ENCODE measurements around the gene PRKN. TPM values are rescaled to one million over a fixed set of nuclear protein-coding genes. Genes with fewer than 3 reads are reported as not detected.

Gene PRKN
- total RNA-seq, 1 experiment from 2014 or later = 1.1 TPM

DNA sequence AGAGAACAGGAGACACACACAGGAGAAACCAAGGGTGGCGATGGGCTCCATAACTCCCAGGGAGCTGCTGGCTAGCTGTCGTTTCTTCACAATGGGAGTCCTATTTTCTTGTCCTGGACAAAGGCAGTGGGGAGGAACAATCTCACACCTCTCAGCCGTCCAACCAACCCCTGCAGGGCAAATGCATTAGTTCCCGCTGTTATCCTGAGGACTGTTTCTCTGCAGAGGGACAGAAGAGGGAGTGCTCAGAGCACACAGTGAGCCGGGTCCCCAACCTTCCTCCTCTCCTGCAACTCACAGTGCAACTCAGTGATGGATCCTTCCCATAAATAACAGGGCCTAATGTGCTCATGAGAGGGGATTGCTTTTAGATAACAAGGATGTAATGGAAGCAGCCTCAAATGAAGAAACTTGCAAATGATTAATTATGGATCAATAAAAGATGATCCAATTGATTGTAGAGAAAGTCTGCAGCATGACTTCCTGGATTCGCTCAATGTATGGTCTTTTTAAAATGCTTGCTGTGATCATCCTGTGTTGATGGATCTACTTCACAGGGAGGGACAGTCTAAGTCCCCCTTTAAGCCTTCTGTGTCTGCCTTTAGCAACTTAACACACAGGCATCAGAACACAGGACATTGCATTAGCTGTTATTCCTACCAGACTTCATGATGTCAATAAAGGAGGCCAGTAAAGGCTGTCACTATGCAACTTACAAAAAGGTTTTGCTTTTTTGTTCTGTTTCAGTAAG is 1000.3 kb downstream of the PRKN start:
- in situ Hi-C loops (cut with HindIII; ENCODE audit: low pct_unique_long_range_greater_than_20kb, low sequenced_read_pairs) = no loop called here
- DNase-seq (ENCODE audit: low read depth) = no peak

DNA sequence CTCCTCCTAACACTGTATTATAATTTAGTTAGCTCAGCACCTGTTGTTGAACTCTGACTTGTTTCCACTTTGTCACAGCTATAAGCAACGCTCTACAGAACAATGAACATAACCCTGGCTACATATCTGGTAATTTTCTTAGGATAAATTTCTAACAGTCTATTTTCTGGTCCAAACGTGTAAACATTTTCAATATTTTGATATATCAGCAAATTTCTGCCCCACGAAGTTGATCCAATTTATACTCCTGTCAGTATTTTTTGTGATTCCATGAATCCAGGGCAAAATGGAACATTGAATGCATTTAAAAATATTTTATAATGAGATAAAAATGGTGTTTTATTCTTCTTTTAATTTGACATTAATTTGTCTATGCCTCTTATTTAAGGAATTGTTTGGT is 1005.2 kb downstream of the PRKN start:
- DNase-seq (ENCODE audit: low read depth) = no peak
- in situ Hi-C loops (cut with HindIII; ENCODE audit: low pct_unique_long_range_greater_than_20kb, low sequenced_read_pairs) = no loop called here

DNA sequence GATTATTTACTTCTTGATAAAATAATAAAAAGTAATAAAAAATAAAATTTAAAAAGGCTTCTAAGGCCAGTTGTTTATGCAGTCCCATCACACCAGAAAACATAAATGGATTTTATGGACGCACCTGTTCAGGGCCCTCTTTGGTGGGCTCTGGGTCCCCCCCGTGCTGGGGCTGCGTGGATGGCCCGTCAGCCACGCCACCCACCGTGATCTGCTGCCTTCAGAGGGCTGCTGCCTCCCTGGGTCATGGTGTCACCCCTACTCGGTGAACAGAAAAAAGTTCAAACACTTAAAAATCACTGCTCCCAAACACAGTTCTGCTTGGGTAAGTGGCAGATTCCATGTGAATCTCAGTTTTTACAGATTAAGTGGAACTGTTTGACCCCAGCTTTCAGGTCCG is 1006.1 kb downstream of the PRKN start:
- DNase-seq (ENCODE audit: low read depth) = no peak
- in situ Hi-C loops (cut with HindIII; ENCODE audit: low pct_unique_long_range_greater_than_20kb, low sequenced_read_pairs) = no loop called here

DNA sequence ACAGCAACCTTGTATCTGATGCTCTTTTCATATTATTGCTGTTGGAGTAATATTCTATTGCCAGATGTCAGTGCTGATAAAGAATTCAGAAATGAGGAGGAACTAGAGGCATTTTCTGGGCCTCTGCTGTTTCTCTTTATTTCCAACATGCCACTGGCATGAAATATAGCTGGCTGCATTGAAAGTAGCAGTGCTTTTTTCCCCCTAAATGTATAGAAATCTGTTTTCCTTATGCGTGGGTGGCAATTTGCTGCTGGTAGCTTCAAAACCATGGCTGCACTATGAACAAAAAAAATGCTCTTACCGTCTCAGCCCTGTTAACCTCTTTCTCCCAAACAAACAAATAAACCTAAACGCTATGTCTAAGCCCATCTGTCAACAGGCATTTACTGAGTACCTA is 1011.4 kb downstream of the PRKN start:
- in situ Hi-C loops (cut with HindIII; ENCODE audit: low pct_unique_long_range_greater_than_20kb, low sequenced_read_pairs) = no loop called here
- DNase-seq (ENCODE audit: low read depth) = no peak

DNA sequence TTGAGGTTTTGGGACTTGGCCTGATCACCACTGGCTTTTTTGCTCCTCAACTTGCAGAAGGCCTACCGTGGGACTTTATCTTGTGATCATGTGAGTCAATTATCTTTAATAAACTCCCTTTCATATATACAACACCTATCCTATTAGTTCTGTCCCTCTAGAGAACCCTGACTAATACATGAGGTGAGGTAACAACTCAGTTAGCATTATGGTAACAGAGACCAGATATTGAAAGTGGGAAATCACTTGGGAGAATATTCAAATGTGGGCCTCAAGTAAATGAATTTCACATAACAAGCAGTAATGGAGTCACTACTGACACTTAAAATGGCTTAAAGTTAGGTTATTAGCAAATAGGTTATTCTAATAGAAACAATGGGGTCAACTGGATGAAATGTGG is 1015.6 kb downstream of the PRKN start:
- DNase-seq (ENCODE audit: low read depth) = no peak
- in situ Hi-C loops (cut with HindIII; ENCODE audit: low pct_unique_long_range_greater_than_20kb, low sequenced_read_pairs) = no loop called here

DNA sequence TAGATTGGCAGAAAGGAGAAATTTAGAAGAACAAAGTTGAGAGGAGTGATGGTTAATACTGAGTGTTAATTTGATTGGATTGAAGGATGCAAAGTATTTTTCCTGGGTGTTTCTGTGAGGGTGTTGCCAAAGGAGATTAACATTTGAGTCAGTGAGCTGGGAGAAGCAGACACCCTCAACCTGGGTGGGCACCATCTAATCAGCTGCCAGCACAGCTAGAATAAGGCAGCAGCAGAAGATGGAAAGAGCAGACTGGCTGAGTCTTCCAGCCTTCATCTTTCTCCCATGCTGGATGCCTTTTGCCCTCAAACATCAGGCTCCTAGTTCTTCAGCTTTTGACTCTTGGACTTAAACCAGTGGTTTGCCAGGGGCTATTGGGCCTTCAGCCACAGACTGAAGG is 1016.1 kb downstream of the PRKN start:
- in situ Hi-C loops (cut with HindIII; ENCODE audit: low pct_unique_long_range_greater_than_20kb, low sequenced_read_pairs) = no loop called here
- DNase-seq (ENCODE audit: low read depth) = no peak

DNA sequence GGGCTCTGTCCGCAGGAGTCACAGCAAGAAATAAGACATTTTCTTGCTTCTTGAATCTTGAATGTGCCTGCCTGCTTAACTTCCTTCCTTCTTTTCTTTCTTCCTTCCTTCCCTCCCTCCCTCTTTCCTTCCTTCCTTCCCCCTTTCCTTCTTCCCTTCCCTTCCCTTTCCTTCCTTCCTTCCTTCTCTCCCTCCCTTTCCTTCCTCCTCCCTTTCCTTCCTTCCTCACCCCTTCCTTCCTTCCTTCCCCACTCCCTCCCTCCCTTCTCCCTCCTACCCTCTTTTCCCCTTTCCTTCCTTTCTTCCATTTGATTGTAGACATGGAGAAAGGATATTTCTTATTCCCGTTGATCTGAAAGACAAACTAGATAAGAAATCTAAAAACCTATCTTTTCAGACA is 1016.9 kb downstream of the PRKN start:
- in situ Hi-C loops (cut with HindIII; ENCODE audit: low pct_unique_long_range_greater_than_20kb, low sequenced_read_pairs) = no loop called here

DNA sequence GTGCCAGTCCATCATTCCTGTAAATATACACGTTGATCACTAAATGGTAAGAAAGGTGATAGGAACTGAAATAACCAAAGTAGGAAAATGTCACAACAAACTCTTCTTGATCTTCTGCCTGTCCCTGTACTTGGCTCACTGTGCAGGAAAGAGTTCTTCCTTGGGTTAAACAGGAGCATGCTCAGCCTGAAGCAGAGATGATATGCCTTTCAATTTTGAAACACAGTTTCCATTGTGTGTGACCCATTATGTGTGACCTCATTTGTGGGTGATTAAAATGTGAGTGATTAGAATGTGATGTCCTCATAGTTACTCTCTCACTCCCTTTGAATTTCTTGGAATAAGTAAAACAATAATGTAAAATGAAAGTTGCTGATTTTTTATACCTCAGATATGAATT is 1026.5 kb downstream of the PRKN start:
- in situ Hi-C loops (cut with HindIII; ENCODE audit: low pct_unique_long_range_greater_than_20kb, low sequenced_read_pairs) = no loop called here
- DNase-seq (ENCODE audit: low read depth) = no peak

More for the DNA sequence above, 1016.9 kb downstream of the PRKN start:
- no peak for DNase-seq (ENCODE audit: low read depth)

DNA sequence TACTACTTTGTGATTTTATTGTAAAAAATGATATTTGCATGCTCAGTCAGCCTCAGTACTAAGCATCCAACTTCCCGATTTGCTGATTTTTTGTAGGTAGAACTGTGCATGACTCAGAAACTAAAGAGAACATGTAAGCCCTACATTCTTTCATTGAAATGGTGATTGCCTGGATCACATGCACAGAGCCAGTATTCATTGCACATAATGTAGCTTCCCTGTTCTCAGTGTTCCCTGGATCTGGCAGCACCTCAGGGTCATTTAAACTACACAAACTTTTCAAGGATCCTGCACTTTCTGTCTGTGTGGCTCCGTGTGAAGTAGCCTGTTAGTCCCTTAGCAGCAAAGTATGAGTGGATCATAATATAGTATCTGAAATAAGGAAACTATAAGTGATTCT is 1030.8 kb downstream of the PRKN start:
- no peak for DNase-seq (ENCODE audit: low read depth)
- in situ Hi-C loops (cut with HindIII; ENCODE audit: low pct_unique_long_range_greater_than_20kb, low sequenced_read_pairs) = no loop called here

DNA sequence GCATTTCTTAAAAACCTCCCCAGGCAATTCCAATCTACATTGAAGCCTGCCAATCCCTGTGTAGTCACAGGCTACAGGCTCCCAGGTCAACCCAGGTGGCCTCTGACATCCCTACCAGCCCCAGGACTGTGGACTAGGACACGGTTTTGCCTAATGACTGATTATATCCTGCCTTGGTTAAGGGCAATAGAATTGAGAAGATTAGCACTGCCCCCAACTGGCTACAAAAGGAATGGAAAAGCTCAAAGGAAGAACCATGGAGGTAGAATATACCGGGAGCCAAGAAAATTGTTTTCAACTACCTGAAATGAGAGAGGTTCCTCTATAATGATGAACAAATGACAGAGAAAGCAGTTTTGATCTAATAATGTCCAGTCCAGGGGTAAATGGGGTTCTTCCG is 1032.6 kb downstream of the PRKN start:
- in situ Hi-C loops (cut with HindIII; ENCODE audit: low pct_unique_long_range_greater_than_20kb, low sequenced_read_pairs) = no loop called here
- no peak for DNase-seq (ENCODE audit: low read depth)

DNA sequence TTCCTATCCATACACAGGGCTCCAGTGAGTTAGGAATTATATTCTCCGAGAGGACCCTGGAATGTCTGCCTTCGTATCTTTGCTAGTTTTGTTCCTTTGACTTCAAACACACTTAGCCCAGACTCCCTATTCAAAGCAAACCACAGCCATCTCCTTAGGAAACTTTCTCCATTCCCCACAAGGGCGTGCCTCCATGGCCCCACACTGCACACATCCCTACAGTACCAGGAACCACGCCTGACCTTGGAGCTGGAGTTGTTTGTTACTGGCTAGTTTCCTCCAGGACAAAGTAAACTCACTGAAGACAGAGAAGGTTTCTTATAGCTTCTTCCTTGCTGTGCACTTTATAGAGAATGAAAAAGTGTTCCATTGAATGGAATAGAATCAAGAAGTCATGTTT is 1040.9 kb downstream of the PRKN start:
- DNase-seq (ENCODE audit: low read depth) = no peak
- in situ Hi-C loops (cut with HindIII; ENCODE audit: low pct_unique_long_range_greater_than_20kb, low sequenced_read_pairs) = no loop called here

DNA sequence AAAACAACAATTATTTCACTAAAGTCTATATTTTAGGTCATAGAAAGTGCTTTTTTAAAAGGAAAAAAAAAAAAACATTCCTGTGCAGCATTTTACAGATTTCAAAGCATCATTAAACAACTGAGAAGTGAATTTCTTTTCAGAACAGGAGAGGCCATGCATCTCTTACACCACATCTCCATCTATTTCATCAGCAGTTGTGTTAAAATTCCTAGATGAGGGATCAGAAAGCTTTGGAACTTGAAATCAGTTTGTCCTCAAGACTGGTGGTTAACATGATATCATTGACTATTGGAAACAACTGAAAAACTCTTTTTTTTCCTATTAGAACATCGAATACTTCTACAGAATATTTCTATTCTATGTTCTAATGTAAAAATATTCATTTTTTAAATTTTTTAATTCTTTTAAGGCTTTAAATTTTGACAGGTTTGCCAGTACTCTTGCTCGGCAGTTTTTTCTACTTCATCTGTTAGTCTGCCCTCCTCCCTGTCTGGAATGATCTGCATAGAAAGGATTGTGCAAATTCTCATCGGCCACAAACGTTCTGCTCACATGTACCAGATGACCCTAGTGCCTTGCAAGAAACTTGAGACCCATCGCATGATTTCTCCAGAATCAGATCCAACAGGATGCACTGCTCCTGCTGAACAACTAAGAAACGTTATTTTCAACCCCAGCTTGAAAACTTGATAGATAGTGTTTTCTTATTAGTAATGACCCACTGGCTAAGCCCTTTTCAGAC is 1042.7 kb downstream of the PRKN start:
- no peak for DNase-seq (ENCODE audit: low read depth)

DNA sequence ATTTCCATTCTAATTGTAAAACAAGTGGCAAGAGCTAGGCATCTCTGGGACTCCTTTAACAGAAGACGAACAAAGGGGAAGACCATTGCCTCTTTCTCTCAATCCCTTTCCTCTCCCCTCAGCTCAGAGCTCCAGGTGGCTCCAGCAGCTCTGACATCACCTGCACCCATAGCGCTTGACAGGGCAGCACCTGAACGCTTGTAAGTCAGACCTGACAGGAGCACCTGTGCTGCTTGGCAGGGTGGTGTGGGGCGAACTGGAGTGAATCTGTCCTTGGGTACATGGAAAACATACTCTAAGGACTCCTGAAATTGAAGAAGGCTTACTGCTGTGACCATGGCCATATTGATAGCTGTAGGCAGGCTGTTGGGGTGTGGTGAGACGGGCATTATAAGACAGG is 1044.2 kb downstream of the PRKN start:
- DNase-seq (ENCODE audit: low read depth) = no peak

More for the DNA sequence above, 1042.7 kb downstream of the PRKN start:
- in situ Hi-C loops (cut with HindIII; ENCODE audit: low pct_unique_long_range_greater_than_20kb, low sequenced_read_pairs) = no loop called here

DNA sequence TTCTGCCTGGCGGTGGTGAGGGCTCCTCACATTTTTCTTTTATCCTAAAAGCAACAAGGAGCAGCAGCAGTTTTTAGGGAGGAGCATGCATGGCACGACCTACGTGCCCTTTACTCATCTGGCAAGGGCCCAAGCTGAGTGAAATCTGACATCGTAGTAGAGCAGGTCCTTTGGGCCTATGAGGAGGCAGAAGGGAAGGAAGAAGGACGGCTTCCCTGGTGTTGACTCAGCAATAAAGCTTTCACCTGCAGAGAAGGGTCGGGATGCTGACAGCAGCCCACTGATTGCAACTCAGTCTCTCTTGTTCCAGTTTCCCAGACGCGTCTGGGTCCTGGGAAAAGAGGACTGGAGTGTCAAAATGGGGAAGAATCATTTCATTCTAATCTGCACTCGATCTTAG is 1044.6 kb downstream of the PRKN start:
- DNase-seq (ENCODE audit: low read depth) = no peak
- in situ Hi-C loops (cut with HindIII; ENCODE audit: low pct_unique_long_range_greater_than_20kb, low sequenced_read_pairs) = no loop called here

More for the DNA sequence above, 1044.2 kb downstream of the PRKN start:
- in situ Hi-C loops (cut with HindIII; ENCODE audit: low pct_unique_long_range_greater_than_20kb, low sequenced_read_pairs) = no loop called here

DNA sequence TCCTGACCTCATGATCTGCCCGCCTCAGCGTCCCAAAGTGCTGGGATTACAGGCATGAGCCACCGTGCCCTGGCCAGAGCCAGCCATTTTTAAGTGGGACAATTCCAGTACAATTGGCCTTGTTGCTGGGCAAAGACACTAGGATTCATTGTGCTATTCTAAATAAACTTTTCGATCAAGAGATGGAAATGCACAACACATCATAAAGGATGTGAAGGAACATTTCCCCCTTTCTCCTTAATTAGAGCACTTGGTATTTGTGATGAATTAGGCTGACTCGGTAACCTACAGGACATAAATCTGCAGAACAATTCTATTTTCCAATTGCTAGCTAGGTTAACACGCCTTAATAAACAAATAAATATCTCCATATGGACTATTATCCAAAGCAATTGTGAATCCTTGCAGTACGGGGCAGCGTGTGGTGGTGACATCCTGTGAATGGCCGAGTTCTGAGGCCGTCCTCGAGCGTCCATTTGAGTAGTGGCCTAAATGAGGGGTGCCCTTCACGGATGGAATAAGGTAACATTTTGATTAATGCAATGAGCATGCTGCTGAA is 1047.5 kb downstream of the PRKN start:
- in situ Hi-C loops (cut with HindIII; ENCODE audit: low pct_unique_long_range_greater_than_20kb, low sequenced_read_pairs) = no loop called here
- DNase-seq (ENCODE audit: low read depth) = no peak

DNA sequence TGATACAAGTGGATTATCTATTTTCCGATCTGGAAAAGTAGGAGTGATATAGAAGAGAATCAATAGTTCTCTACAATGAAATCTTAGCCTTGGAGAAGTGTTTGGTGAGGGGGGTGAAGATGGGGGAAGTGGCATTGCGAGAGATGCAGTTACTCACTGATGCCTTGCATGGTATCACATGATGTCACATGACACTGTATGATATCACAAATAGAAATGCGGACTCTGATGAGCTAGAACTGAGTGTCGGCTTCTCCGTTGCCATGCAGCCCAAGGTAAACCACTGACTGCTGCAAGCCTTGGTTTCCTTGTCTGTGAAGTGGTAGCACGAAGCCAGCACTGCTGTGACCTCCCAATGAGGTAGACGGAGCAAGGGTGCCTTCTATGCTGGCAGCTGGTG is 1050.4 kb downstream of the PRKN start:
- no peak for DNase-seq (ENCODE audit: low read depth)
- in situ Hi-C loops (cut with HindIII; ENCODE audit: low pct_unique_long_range_greater_than_20kb, low sequenced_read_pairs) = no loop called here

DNA sequence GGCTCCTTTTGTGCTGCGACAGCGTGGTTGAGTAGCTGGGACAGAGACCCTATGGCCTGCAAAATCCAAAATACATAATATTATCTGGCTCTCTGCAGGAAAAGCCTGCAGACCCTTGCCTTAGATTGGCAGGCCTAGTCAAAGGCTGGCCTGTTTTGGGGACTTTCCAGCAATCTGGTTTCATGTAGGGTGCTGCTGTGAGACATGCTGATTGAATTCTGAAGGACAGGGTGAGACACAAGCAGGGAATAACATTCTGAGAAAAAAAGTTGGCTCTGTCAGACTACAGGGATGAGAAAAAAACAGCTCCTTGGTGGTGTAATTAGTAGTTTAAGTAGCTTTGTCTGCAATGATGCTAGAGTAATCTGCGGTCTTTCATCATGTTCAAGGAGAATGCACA is 1051.0 kb downstream of the PRKN start:
- DNase-seq (ENCODE audit: low read depth) = no peak
- in situ Hi-C loops (cut with HindIII; ENCODE audit: low pct_unique_long_range_greater_than_20kb, low sequenced_read_pairs) = no loop called here

DNA sequence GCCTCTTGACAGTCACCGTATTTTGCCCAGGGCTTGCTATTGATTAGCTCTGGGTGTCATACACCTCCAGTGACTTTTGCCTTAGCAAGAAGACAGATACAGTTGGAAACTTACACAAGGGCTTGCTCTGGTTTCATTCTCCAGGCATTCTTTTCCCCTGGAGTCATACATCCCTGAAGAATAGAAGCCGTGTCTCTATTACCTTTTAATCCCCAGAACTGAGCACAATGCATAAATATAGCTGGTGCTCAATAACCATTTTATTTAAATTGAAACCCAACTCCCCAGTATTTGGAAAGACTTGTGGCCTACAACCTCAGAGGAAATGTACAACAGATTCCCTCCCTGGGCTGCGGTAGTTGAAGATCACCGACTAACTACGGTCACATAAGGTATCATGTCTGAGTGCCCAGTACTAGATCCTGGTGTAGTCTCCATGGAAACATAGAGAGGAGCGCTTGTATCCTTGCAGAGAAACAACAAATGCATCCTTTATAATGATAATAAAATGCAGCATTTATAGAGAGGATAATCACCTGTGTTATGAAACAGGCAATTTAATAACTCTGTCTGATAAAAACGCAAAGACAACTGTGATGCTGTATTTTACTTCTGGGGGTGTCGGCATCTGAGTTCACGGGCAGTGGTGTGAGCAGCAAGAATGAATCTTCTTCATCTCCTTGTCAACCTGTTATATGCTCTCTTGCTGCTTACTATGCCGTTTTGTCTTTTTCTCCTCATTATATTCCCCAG is 1052.5 kb downstream of the PRKN start:
- in situ Hi-C loops (cut with HindIII; ENCODE audit: low pct_unique_long_range_greater_than_20kb, low sequenced_read_pairs) = no loop called here
- DNase-seq (ENCODE audit: low read depth) = no peak

DNA sequence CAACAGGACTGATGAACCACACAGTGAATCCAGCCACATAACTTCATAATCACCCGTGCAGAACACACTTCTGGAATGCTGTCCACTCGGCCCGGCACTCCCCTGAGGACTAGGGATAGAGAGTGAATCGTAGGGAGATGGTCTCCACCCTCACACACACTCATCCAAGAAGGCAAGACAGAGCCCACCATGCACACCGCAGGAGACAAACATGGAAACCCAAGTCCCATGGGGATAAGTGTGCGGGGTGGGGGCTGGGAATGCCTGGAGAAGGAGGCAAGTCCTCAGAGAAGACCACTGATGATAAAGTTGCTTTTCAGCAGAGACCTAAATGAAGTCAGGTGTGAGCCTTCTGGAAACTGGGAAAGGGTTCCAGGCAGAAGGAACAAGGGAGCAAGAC is 1054.5 kb downstream of the PRKN start:
- in situ Hi-C loops (cut with HindIII; ENCODE audit: low pct_unique_long_range_greater_than_20kb, low sequenced_read_pairs) = no loop called here
- DNase-seq (ENCODE audit: low read depth) = no peak
